ENCODE measurements around the gene RNF130. TPM values are rescaled to one million over a fixed set of nuclear protein-coding genes. Genes with fewer than 3 reads are reported as not detected.

RNF130 gene
- total and polyA plus RNA-seq, 9 of the 15 experiments (the other 6 are each of a cell fraction or from before 2014, with no cell fraction given) = 5.8 to 39.4 (median 27.1) TPM

DNA sequence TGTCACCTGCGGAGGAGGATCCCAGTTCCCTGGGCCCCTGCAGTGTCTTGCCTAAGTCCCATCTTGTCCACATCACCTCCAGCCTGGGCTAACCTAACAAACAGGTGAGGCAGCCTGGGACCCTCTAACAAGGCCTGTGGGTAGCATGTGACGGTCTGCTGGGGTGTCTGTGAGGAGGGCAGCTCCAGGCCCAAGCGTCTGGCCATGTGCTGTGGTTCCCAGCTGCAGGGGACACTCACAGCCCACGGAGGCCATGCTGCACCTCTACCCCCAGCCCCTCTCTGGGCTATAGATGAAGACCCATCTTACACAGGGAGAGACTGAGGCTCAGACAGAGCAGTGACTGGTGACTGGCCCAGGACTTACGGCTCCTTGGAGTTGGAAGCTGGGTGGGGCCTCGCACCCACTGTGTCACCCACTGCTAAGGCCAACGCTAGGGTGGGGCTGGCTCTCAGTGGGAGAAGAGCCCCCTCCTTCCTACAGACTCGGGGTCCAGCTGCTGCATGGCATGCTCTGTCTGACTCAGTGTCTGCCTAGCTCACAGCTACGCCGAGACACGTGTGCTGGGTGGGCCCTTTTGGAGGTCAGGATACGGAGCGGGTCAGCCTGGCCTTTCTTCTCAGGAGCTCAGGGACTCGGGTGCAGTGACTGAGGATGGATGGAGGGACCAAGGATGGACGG lies 40.8 kb upstream of the RNF130 start (continued):
- no peak for TF ChIP-seq RNF219 (CRISPR knock-in tag; IDR thresholded peaks at IDR 0.05)

GRCh38 chr5:180111273-180112002 lies 39.9 kb upstream of the RNF130 start:
- Histone ChIP-seq H3K9me3 (replicated peaks; ENCODE audit: control insufficient read depth, insufficient read depth, low read depth, low read length) (no peaks in the 10 kb centered on the region; the same call in 1 of the 2 replicates), H3K4me3 (no peak overlapping the region), H3K27ac (ENCODE audit: extremely low read depth, low read depth, low read length) (no peak overlapping the region), H2AFZ (ENCODE audit: low read depth, low read length) (no peak overlapping the region), H3K4me1 (replicated peaks in 1 of 2; ENCODE audit: control insufficient read depth in 2 of 2, insufficient read depth in 2 of 2, low read length in 2 of 2) (peaks cover 0 to 18% of the 10 kb centered on the region in 2 experiments; a peak in 4 of 5 replicates), H3K9me1 (ENCODE audit: control insufficient read depth, insufficient read depth, low read length) (no peaks in the 10 kb centered on the region), H3K36me3 (ENCODE audit: control insufficient read depth, insufficient read depth, low read length) (no peaks in the 10 kb centered on the region), H3K79me2 (ENCODE audit: control insufficient read depth, insufficient read depth, low read length) (no peaks in the 10 kb centered on the region), H4K20me1 (replicated peaks; ENCODE audit: control insufficient read depth, insufficient read depth, low read length) (no peaks in the 10 kb centered on the region), H3K27me3 (ENCODE audit: control insufficient read depth in 2 of 2, insufficient read depth in 2 of 2, low read length in 2 of 2) (peaks cover 0 to 6% of the 10 kb centered on the region in 2 experiments; a peak in 1 of 5 replicates), H3K9ac (ENCODE audit: insufficient read depth in 1 of 2, low read depth in 2 of 2, low read length in 2 of 2) (no peak overlapping the region), H3K4me2 (ENCODE audit: insufficient read depth, low read length) (no peak overlapping the region)
- DNase-seq (ENCODE audit: extremely low read depth in 1 of 4, low spot score in 3 of 4) (no peak), FAIRE-seq (no peak), ATAC-seq (no peak)
- CTCF ChIA-PET (ENCODE audit: low intra/inter-chr PET ratio) = no interaction called here
- BruUV-seq (replicated peaks) = no TSS peak
- intact Hi-C loops (cut with micrococcal nuclease) (no loop called here), in situ Hi-C loops (cut with MboI) (no loop called here)
- WGBS (ENCODE audit: insufficient coverage, low coverage, missing lambda C conversion rate) = 49% methylated on average over 6 of the region's 7 CpGs
- POLR2A ChIA-PET = no interaction called here
- TF ChIP-seq CBX1 (IDR thresholded peaks at IDR 0.05; ENCODE audit: low read depth) = no peak
- TF ChIP-seq KHSRP (IDR thresholded peaks at IDR 0.05) = no peak
- TF ChIP-seq EZH2 (IDR thresholded peaks at IDR 0.05; ENCODE audit: borderline replicate concordance, low read depth, low read length) = no peak
